H9 (cell line): ENCODE measurements around the gene COL4A2. TPM values are rescaled to one million over a fixed set of nuclear protein-coding genes. Genes with fewer than 3 reads are reported as not detected.

Source experiments
- DNase-seq: peaks from one replicate; pipeline ENCODE4 v3.0.0-alpha.2; 2017
- H2AFZ ChIP-seq: one replicate; pipeline ENCODE4 v1.6.1; 2013; ENCODE audit warnings: mild to moderate bottlenecking, low read length, control low read depth, moderate library complexity
- H2AK5ac ChIP-seq: 2 replicates; pipeline ENCODE4 v1.6.1; 2013; ENCODE audit warnings: low read length, control low read depth, mixed read lengths; ENCODE audit not compliant: insufficient read length
- H2BK120ac ChIP-seq: one replicate; pipeline ENCODE4 v1.6.1; 2013; ENCODE audit warnings: low read depth, mild to moderate bottlenecking, low read length, control low read depth, inconsistent platforms; ENCODE audit not compliant: poor library complexity, severe bottlenecking
- H2BK12ac ChIP-seq: 2 replicates; pipeline ENCODE4 v1.6.1; 2013; ENCODE audit warnings: low read length, control low read depth, mixed read lengths, low read depth; ENCODE audit not compliant: insufficient read length
- H2BK15ac ChIP-seq: 2 replicates; pipeline ENCODE4 v1.6.1; 2013; ENCODE audit warnings: low read depth, low read length, control low read depth
- H2BK20ac ChIP-seq: one replicate; pipeline ENCODE4 v1.6.1; 2013; ENCODE audit warnings: low read depth, mild to moderate bottlenecking, low read length, control low read depth, inconsistent platforms; ENCODE audit not compliant: poor library complexity, severe bottlenecking
- H2BK5ac ChIP-seq: 2 replicates; pipeline ENCODE4 v1.6.1; 2013; ENCODE audit warnings: low read length, control low read depth, mixed read lengths; ENCODE audit not compliant: insufficient read length
- H3K14ac ChIP-seq: 2 replicates; pipeline ENCODE4 v1.6.1; 2013; ENCODE audit warnings: low read length, control low read depth; ENCODE audit not compliant: insufficient read depth
- H3K18ac ChIP-seq: 2 replicates; pipeline ENCODE4 v1.6.1; 2013; ENCODE audit warnings: low read depth, mild to moderate bottlenecking, mixed read lengths, low read length, control low read depth; ENCODE audit not compliant: insufficient read length
- H3K23ac ChIP-seq: 2 replicates; pipeline ENCODE4 v1.6.1; 2013; ENCODE audit warnings: low read length, control low read depth, mixed read lengths, low read depth; ENCODE audit not compliant: insufficient read length
- H3K23me2 ChIP-seq: 2 replicates; pipeline ENCODE4 v1.6.1; 2013; ENCODE audit warnings: low read depth, mild to moderate bottlenecking, mixed read lengths, low read length, control low read depth; ENCODE audit not compliant: insufficient read length, poor library complexity, severe bottlenecking
- H3K27ac ChIP-seq: 2 replicates; pipeline ENCODE4 v1.5.1; 2013; ENCODE audit warnings: low read length, control low read depth, mixed read lengths, low read depth; ENCODE audit not compliant: insufficient read length
- H3K27me3 ChIP-seq: 2 replicates; pipeline ENCODE4 v1.6.1; 2013; ENCODE audit warnings: low read length, control low read depth, inconsistent platforms; ENCODE audit not compliant: insufficient read depth
- H3K4ac ChIP-seq: 2 replicates; pipeline ENCODE4 v1.6.1; 2013; ENCODE audit warnings: low read depth, mild to moderate bottlenecking, control low read depth, inconsistent platforms, low read length, moderate library complexity
- H3K4me1 ChIP-seq: 2 replicates; pipeline ENCODE4 v1.6.1; 2013; ENCODE audit warnings: low read length, control low read depth, inconsistent platforms; ENCODE audit not compliant: insufficient read depth
- H3K4me2 ChIP-seq: 2 replicates; pipeline ENCODE4 v1.6.1; 2013; ENCODE audit warnings: low read length, control low read depth, mixed read lengths; ENCODE audit not compliant: insufficient read length, insufficient read depth
- H3K56ac ChIP-seq: 2 replicates; pipeline ENCODE4 v1.6.1; 2013; ENCODE audit warnings: low read depth, mild to moderate bottlenecking, mixed read lengths, low read length, control low read depth; ENCODE audit not compliant: insufficient read length
- H3K79me1 ChIP-seq: 2 replicates; pipeline ENCODE4 v1.6.1; 2013; ENCODE audit warnings: low read depth, mild to moderate bottlenecking, moderate library complexity, low read length, control low read depth, inconsistent platforms; ENCODE audit not compliant: insufficient read depth, poor library complexity, severe bottlenecking
- H3K79me2 ChIP-seq: 2 replicates; pipeline ENCODE4 v1.6.1; 2013; ENCODE audit warnings: low read length, control low read depth, inconsistent platforms; ENCODE audit not compliant: insufficient read depth
- H3K9ac ChIP-seq: 2 replicates; pipeline ENCODE4 v1.6.1; 2013; ENCODE audit warnings: low read length, control low read depth, mixed read lengths; ENCODE audit not compliant: insufficient read length; ENCODE audit errors: extremely low read depth
- H3K9me3 ChIP-seq: one replicate; pipeline ENCODE4 v1.6.1; 2013; ENCODE audit warnings: low read depth, low read length, inconsistent platforms; ENCODE audit not compliant: control insufficient read depth
- H3T11ph ChIP-seq: one replicate; pipeline ENCODE4 v1.6.1; 2013; ENCODE audit warnings: mild to moderate bottlenecking, low read length, control low read depth, inconsistent platforms
- H4K20me1 ChIP-seq: one replicate; pipeline ENCODE4 v1.6.1; 2013; ENCODE audit not compliant: control insufficient read depth, insufficient read length, insufficient read depth
- H4K5ac ChIP-seq: 2 replicates; pipeline ENCODE4 v1.6.1; 2013; ENCODE audit warnings: low read depth, mild to moderate bottlenecking, mixed read lengths, low read length, control low read depth; ENCODE audit not compliant: insufficient read length
- H4K8ac ChIP-seq: replicated peaks from 2 replicates; pipeline ENCODE4 v1.6.1; 2013; ENCODE audit warnings: low read length, control low read depth, mixed read lengths, low read depth; ENCODE audit not compliant: insufficient read length
- H4K91ac ChIP-seq: 2 replicates; pipeline ENCODE4 v1.6.1; 2013; ENCODE audit warnings: low read depth, mild to moderate bottlenecking, moderate library complexity, mixed read lengths, low read length, control low read depth; ENCODE audit not compliant: insufficient read length
- H3K27ac Mint-ChIP-seq, 3 experiments: 2 replicates in 2 of 3; 3 replicates in 1 of 3; pipeline ENCODE4 v1.8.0; 2020 to 2021; ENCODE audit warnings: mixed read lengths in 3 of 3, mild to moderate bottlenecking in 1 of 3, moderate library complexity in 1 of 3
- H3K27me3 Mint-ChIP-seq: 2 replicates; pipeline ENCODE4 v1.8.0; 2021; ENCODE audit warnings: low read depth, mild to moderate bottlenecking, moderate library complexity, mixed read lengths
- H3K36me3 Mint-ChIP-seq, 3 experiments: 2 replicates in 2 of 3; 3 replicates in 1 of 3; pipeline ENCODE4 v1.8.0; 2020 to 2021; ENCODE audit warnings: low read depth in 3 of 3, mixed read lengths in 3 of 3; ENCODE audit not compliant: insufficient read depth in 1 of 3
- H3K4me1 Mint-ChIP-seq, 2 experiments: 2 replicates each; pipeline ENCODE4 v1.8.0; 2020; ENCODE audit warnings: mixed read lengths in 2 of 2
- H3K4me3 Mint-ChIP-seq, 2 experiments: 2 replicates in 1 of 2; 3 replicates in 1 of 2; pipeline ENCODE4 v1.8.0; 2020 to 2021; ENCODE audit warnings: mild to moderate bottlenecking in 2 of 2, mixed read lengths in 2 of 2, moderate library complexity in 1 of 2
- H3K9me3 Mint-ChIP-seq, 2 experiments: 2 replicates in 1 of 2; 3 replicates in 1 of 2; pipeline ENCODE4 v1.8.0; 2020; ENCODE audit warnings: mild to moderate bottlenecking in 2 of 2, mixed read lengths in 2 of 2, moderate library complexity in 1 of 2
- WGBS: extraction: QIAGEN DNeasy Blood & Tissue Kit; methylation state at CpG from one replicate; pipeline ENCODE4 v1.1.7; 2013; ENCODE audit warnings: missing lambda C conversion rate, low lambda C conversion rate, mixed read lengths; ENCODE audit not compliant: insufficient read length; ENCODE audit errors: extremely low coverage; 5-methylcytosine and 5-hydroxymethylcytosine counted together
- total RNA-seq: library from RNA; stranded (reverse); gene quantifications from 2 replicates; pipeline ENCODE4 v1.2.1, GENCODE V29; 2021
- TF ChIP-seq, protein P1 (sequence below): fragments of 200-600 bp; sonication (generic); conservative IDR thresholded peaks from 3 replicates; pipeline ENCODE4 v1.8.0; 2021; ENCODE audit warnings: antibody characterized with exemption, mild to moderate bottlenecking

COL4A2 gene
- total RNA-seq, 1 experiment from 2014 or later: 76.5 TPM

- no peak overlapping the region for H2BK5ac ChIP-seq
- no peak overlapping the region for H2BK15ac ChIP-seq
- no peaks in the 10 kb centered on the region for H4K20me1 ChIP-seq
- H2AFZ ChIP-seq: no peak overlapping the region
- no peak overlapping the region for H3K4me2 ChIP-seq
- no peak overlapping the region for H2AK5ac ChIP-seq
- no peak overlapping the region; a peak in 1 of 7 replicates for H3K27ac Mint-ChIP-seq
- H3K9ac ChIP-seq: no peak overlapping the region
- H4K5ac ChIP-seq: no peak overlapping the region
- no peaks in the 10 kb centered on the region for H3K9me3 Mint-ChIP-seq
- H2BK20ac ChIP-seq: no peak overlapping the region
- no peak overlapping the region for H3K14ac ChIP-seq
- H3K56ac ChIP-seq: no peak overlapping the region
- no peak overlapping the region for H4K8ac ChIP-seq
- no peak overlapping the region for H3K27ac ChIP-seq
- no peak overlapping the region for H2BK120ac ChIP-seq
- TF ChIP-seq, protein P1, sequence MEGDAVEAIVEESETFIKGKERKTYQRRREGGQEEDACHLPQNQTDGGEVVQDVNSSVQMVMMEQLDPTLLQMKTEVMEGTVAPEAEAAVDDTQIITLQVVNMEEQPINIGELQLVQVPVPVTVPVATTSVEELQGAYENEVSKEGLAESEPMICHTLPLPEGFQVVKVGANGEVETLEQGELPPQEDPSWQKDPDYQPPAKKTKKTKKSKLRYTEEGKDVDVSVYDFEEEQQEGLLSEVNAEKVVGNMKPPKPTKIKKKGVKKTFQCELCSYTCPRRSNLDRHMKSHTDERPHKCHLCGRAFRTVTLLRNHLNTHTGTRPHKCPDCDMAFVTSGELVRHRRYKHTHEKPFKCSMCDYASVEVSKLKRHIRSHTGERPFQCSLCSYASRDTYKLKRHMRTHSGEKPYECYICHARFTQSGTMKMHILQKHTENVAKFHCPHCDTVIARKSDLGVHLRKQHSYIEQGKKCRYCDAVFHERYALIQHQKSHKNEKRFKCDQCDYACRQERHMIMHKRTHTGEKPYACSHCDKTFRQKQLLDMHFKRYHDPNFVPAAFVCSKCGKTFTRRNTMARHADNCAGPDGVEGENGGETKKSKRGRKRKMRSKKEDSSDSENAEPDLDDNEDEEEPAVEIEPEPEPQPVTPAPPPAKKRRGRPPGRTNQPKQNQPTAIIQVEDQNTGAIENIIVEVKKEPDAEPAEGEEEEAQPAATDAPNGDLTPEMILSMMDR: no peak
- peaks cover 4% of the 10 kb centered on the region for H3K79me1 ChIP-seq
- no peaks in the 10 kb centered on the region for H3K9me3 ChIP-seq
- H3K27me3 Mint-ChIP-seq: no peaks in the 10 kb centered on the region; the same call in 1 of the 2 replicates
- H3K4me1 Mint-ChIP-seq: peaks cover 49 to 58% of the 10 kb centered on the region in 2 experiments
- no peak overlapping the region for H3K23ac ChIP-seq
- no peaks in the 10 kb centered on the region for H3K36me3 Mint-ChIP-seq
- H4K91ac ChIP-seq: no peak overlapping the region
- DNase-seq: no peak
- peaks cover 15% of the 10 kb centered on the region for H3K4me1 ChIP-seq
- no peak overlapping the region for H3K4me3 Mint-ChIP-seq
- H3K79me2 ChIP-seq: peaks cover 2% of the 10 kb centered on the region; the same call in 1 of the 2 replicates
- H3K23me2 ChIP-seq: no peaks in the 10 kb centered on the region
- no peak overlapping the region for H3K4ac ChIP-seq
- H2BK12ac ChIP-seq: no peak overlapping the region
- no peak overlapping the region for H3T11ph ChIP-seq
- H3K18ac ChIP-seq: no peak overlapping the region
- WGBS: no CpG with 5 or more reads among the region's 6 CpGs
- no peaks in the 10 kb centered on the region for H3K27me3 ChIP-seq
These were observed 39.0 kb upstream of the COL4A2 start for GRCh38 chr13:110268061-110268460.
